Esophagus muscularis mucosa (tissue), 4 donors: ENCODE results near the gene RNF111. TPM values are rescaled to one million over a fixed set of nuclear protein-coding genes. Genes with fewer than 3 reads are reported as not detected.

ENCODE experiments used
- DNase-seq: peaks from one replicate; pipeline ENCODE4 v3.0.0-alpha.2; 2017; ENCODE audit errors: extremely low spot score
- H3K27ac ChIP-seq, 4 donors: fragments of 200-600 bp; sonication (generic); replicated peaks in 1 of 4; 1 replicate in 3 of 4; 2 replicates in 1 of 4; pipeline ENCODE4 v1.5.1; 2016 to 2019; ENCODE audit warnings: mild to moderate bottlenecking in 1 of 4
- H3K27me3 ChIP-seq, 4 donors: fragments of 200-600 bp; sonication (generic); one replicate each; pipeline versions ENCODE4 v1.5.1 to v1.6.0; 2016 to 2019
- H3K36me3 ChIP-seq, 4 donors: fragments of 200-600 bp; sonication (generic); one replicate each; pipeline ENCODE4 v1.5.1; 2016 to 2019
- H3K4me1 ChIP-seq, 4 donors: fragments of 200-600 bp; sonication (generic); one replicate each; pipeline ENCODE4 v1.5.1; 2016 to 2019
- H3K4me3 ChIP-seq, 4 donors: fragments of 200-600 bp; sonication (generic); 1 replicate in 2 of 4; 2 replicates in 2 of 4; pipeline ENCODE4 v1.5.1; 2016 to 2019; ENCODE audit warnings: mild to moderate bottlenecking in 4 of 4, moderate library complexity in 1 of 4
- H3K9me3 ChIP-seq, 4 donors: fragments of 200-600 bp; sonication (generic); 1 replicate in 3 of 4; 2 replicates in 1 of 4; pipeline ENCODE4 v1.5.1; 2016 to 2019
- EP300 ChIP-seq: sonication (generic); formaldehyde crosslinking; IDR thresholded peaks from one replicate; pipeline ENCODE4 v1.6.1; 2017; ENCODE audit warnings: antibody characterized with exemption
- POLR2A ChIP-seq: fragments of 450-650 bp; IDR thresholded peaks from one replicate; pipeline ENCODE4 v1.6.1; 2017; ENCODE audit warnings: antibody characterized with exemption, moderate library complexity, mild to moderate bottlenecking, low read depth
- POLR2AphosphoS5 ChIP-seq, 2 donors: sonication (generic); formaldehyde crosslinking; IDR thresholded peaks; one replicate each; pipeline ENCODE4 v1.6.1; 2017; ENCODE audit warnings: antibody characterized with exemption in 2 of 2
- WGBS: methylation state at CpG from one replicate; pipeline ENCODE4 v1.1.5; 2018; 5-methylcytosine and 5-hydroxymethylcytosine counted together
- intact Hi-C: fragments of 100-400 bp; cut with DNase I; formaldehyde crosslinking; loops from one replicate; pipeline ENCODE4 v1.15.1; 2023
- total RNA-seq, 4 donors: library from RNA; depleted of rRNA; stranded (reverse); fragments of >200 nt; gene quantifications; one replicate each; pipeline versions ENCODE4 v1.1.0 to v1.2.1, GENCODE V29; 2016
- TF ChIP-seq, protein P1 (sequence below), 3 experiments: fragments of 200-600 bp in 2 of 3; fragments of 450-650 bp in 1 of 3; sonication (generic) in 2 of 3; IDR thresholded peaks; one replicate each; pipeline ENCODE4 v1.5.1; 2017 to 2019; ENCODE audit warnings: antibody characterized with exemption in 3 of 3, mild to moderate bottlenecking in 2 of 3, moderate library complexity in 1 of 3

Gene RNF111
- total RNA-seq, 4 donors from 2014 or later = 14.1 to 19.9 (median 18.4) TPM

DNA sequence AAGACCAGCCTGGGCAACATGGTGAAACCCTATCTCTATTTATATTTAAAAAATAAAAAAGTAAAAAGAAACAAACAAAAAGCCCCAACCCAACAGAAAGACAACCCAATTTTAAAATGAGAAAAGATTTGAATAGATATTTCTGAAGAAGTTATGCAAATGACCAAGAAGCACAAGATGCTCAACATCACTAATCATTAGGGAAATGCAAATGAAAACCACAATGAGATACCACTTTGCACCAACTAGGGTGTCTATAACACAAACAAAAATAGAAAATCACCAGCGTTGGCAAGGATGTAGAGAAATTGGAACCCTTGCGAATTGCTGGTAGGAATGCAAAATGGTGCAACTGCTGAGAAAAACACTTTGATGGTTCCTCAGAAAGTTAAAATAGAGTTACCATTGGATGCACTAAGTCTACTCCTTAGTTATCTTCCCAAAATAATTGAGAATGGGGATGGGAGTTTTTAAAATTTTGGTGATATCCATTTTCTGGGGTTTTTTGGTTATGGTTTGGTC is 71.7 kb downstream of the RNF111 start:
- intact Hi-C loops = no loop called here
- Histone ChIP-seq H3K27me3 (no peaks in the 10 kb centered on the region), H3K36me3 (peaks cover 22 to 96% (median 74%) of the 10 kb centered on the region in 4 donors), H3K9me3 (no peaks in the 10 kb centered on the region), H3K4me3 (no peak overlapping the region), H3K4me1 (no peaks in the 10 kb centered on the region), H3K27ac (no peak overlapping the region)
- 89% methylated on average over 2 of the region's 2 CpGs for WGBS
- DNase-seq = no peak
- TF ChIP-seq EP300 = no peak
- TF ChIP-seq, protein P1, sequence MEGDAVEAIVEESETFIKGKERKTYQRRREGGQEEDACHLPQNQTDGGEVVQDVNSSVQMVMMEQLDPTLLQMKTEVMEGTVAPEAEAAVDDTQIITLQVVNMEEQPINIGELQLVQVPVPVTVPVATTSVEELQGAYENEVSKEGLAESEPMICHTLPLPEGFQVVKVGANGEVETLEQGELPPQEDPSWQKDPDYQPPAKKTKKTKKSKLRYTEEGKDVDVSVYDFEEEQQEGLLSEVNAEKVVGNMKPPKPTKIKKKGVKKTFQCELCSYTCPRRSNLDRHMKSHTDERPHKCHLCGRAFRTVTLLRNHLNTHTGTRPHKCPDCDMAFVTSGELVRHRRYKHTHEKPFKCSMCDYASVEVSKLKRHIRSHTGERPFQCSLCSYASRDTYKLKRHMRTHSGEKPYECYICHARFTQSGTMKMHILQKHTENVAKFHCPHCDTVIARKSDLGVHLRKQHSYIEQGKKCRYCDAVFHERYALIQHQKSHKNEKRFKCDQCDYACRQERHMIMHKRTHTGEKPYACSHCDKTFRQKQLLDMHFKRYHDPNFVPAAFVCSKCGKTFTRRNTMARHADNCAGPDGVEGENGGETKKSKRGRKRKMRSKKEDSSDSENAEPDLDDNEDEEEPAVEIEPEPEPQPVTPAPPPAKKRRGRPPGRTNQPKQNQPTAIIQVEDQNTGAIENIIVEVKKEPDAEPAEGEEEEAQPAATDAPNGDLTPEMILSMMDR (IDR thresholded peaks at IDR 0.05) = no peak
- TF ChIP-seq POLR2A = no peak
- TF ChIP-seq POLR2AphosphoS5 (IDR thresholded peaks at IDR 0.05) = no peak

DNA sequence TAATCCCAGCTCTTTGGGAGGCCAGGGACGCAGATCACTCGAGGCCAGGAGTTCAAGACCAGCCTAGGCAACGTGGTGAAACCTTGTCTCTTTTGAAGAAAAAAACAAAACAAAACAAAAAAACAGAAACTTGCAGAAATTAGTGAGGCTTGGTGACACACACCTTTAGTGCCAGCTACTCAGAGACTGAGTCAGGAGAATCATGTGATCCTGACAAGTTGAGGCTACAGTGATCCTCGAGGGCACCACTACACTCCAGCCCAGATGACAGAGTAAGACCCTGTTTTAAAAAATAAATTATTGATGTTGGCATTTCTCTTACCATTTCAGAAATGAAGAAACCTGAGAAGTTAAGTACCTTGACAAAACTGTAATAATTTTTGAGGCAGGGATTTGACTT is 72.9 kb downstream of the RNF111 start:
- 95% methylated on average over 4 of the region's 4 CpGs for WGBS
- TF ChIP-seq POLR2A (no peak), POLR2AphosphoS5 (IDR thresholded peaks at IDR 0.05) (no peak), EP300 (no peak)
- TF ChIP-seq, protein P1 (IDR thresholded peaks at IDR 0.05) = no peak
- intact Hi-C loops = no loop called here

DNA sequence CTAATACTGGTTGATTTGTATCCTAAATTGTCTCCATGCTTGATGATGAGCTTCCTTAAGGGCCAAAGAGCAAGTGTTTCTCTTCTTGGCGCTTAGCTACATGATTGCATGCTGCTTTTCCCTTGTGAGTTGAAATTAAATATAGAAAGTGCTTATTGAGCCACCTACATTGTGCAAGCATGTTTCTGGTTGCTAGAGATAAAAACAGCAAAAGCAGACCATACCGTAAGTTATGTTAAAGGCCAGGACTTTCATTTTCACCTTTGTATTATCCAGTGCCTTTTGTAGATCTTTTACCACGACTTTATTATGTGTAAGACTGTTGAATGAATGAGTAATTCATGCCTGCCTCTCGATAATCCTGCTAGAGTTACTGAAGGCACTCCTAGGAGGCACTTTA is 75.6 kb downstream of the RNF111 start:
- WGBS = 84% methylated on average over 4 of the region's 4 CpGs
- H3K27me3 ChIP-seq = no peaks in the 10 kb centered on the region
- peaks cover 27 to 100% (median 86%) of the 10 kb centered on the region in 4 donors for H3K36me3 ChIP-seq
- no peak for DNase-seq
- H3K27ac ChIP-seq = no peak overlapping the region
- no peaks in the 10 kb centered on the region for H3K4me1 ChIP-seq
- no peaks in the 10 kb centered on the region for H3K9me3 ChIP-seq
- intact Hi-C loops = no loop called here
- H3K4me3 ChIP-seq = no peak overlapping the region
- TF ChIP-seq, protein P1 (IDR thresholded peaks at IDR 0.05) = no peak
- TF ChIP-seq EP300 (no peak), POLR2A (no peak), POLR2AphosphoS5 (IDR thresholded peaks at IDR 0.05) (no peak)

More for the DNA sequence above, 72.9 kb downstream of the RNF111 start:
- H3K27me3 ChIP-seq = no peaks in the 10 kb centered on the region
- H3K36me3 ChIP-seq = peaks cover 22 to 100% (median 74%) of the 10 kb centered on the region in 4 donors
- no peaks in the 10 kb centered on the region for H3K4me1 ChIP-seq
- no peak overlapping the region for H3K4me3 ChIP-seq
- DNase-seq = no peak
- no peaks in the 10 kb centered on the region for H3K9me3 ChIP-seq
- no peak overlapping the region for H3K27ac ChIP-seq

DNA sequence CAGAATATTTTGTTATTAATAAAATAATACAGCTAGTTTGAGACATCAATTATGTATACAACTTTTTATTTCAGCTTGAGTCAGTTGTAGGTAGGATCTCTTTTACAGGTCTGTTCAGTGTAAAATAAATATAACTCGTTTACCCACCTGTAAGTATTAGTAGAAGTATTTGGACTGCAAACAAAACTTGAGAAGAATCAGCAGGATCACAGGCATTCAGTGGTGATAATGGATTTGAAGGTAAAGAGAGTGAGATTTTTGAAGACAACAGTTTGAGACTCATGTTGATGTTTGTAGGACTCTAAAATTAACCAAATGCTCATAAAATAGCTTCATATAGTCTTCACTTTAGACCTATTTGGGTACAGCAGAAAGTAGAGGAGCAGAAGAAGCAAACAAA is 82.0 kb downstream of the RNF111 start:
- DNase-seq = no peak
- WGBS = 92% methylated on average over 1 of the region's 1 CpG
- no peaks in the 10 kb centered on the region for H3K9me3 ChIP-seq
- no peak overlapping the region for H3K27ac ChIP-seq
- H3K4me1 ChIP-seq = no peaks in the 10 kb centered on the region
- intact Hi-C loops = no loop called here
- peaks cover 26 to 83% (median 65%) of the 10 kb centered on the region in 4 donors for H3K36me3 ChIP-seq
- H3K27me3 ChIP-seq = no peaks in the 10 kb centered on the region
- TF ChIP-seq POLR2AphosphoS5 (IDR thresholded peaks at IDR 0.05) (no peak), EP300 (no peak), POLR2A (no peak)
- TF ChIP-seq, protein P1 (IDR thresholded peaks at IDR 0.05) = no peak
- no peak overlapping the region for H3K4me3 ChIP-seq

DNA sequence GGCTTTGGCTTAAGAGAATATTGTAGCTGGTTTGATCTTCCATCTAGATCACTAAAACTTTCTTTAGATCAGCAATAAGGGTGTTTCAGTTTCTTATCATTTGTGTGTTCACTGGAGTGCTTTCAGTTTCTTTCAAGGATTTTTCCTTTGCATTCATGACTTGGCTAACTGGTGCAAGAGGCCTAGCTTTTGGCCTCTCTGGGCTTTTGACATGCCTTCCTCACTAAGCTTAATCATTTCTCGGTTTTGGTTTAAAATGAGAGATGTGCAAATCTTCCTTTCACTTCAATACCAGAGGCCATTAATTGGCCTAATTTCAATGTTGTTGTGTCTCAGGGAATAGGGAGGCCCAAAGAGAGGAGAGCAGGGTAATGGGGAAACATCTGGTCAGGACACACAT is 87.1 kb downstream of the RNF111 start:
- H3K27ac ChIP-seq = no peak overlapping the region
- no peaks in the 10 kb centered on the region for H3K9me3 ChIP-seq
- DNase-seq = no peak
- WGBS = 92% methylated on average over 1 of the region's 1 CpG
- TF ChIP-seq EP300 (no peak), POLR2A (no peak), POLR2AphosphoS5 (IDR thresholded peaks at IDR 0.05) (no peak)
- TF ChIP-seq, protein P1 (IDR thresholded peaks at IDR 0.05) = no peak
- H3K4me3 ChIP-seq = no peak overlapping the region
- H3K4me1 ChIP-seq = no peaks in the 10 kb centered on the region
- no peaks in the 10 kb centered on the region for H3K27me3 ChIP-seq
- peaks cover 13 to 67% (median 42%) of the 10 kb centered on the region in 4 donors for H3K36me3 ChIP-seq
- intact Hi-C loops = no loop called here
